Epithelial cell of proximal tubule (primary cell): Measurements from ENCODE around the gene NHS. TPM values are rescaled to one million over a fixed set of nuclear protein-coding genes. Genes with fewer than 3 reads are reported as not detected.

Experiments
- DNase-seq: peaks from one replicate; pipeline ENCODE4 v3.0.0-alpha.2; 2011; ENCODE audit warnings: low read depth
- H3K4me3 ChIP-seq: 2 replicates; pipeline ENCODE4 v1.5.1; 2011; ENCODE audit warnings: low read depth, mild to moderate bottlenecking, low read length
- total RNA-seq: library from RNA; depleted of rRNA; stranded (reverse); fragments of >200 nt; gene quantifications from 2 replicates; pipeline ENCODE4 v1.2.3, GENCODE V29; 2015
- TF ChIP-seq, protein P1 (sequence below): conservative IDR thresholded peaks from 2 replicates; pipeline ENCODE4 v1.5.1; 2012; ENCODE audit warnings: low read depth, mild to moderate bottlenecking, low read length

Gene NHS
- total RNA-seq, 1 donor from 2014 or later = 7.6 TPM

DNA sequence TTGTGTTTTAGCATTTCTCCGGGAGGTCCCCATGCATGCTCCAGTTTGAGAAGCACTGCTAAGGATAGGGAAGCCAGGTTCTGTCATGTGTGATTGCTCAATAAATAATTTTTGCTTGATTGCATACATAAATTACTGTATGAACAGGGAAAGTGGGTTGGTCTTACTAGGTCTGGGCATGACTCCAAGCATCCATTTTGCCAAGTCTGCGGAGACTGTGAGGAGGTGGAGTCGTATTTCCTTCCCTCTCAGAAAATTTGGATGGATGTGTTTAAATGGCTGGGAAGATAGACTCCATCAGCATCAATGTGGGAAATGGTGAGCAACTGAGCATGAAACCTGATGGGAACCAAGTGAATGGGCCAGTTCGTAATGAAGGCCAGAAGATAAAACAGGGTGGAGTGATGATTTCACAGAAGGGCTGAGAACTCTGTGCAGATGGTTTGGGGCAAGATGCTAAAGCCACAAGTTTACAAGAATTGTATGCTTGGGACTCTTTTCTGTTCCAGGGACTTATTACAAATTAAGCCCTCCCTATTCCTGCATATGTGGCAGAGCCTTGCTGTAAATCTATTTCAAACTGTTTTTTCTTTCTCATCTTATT lies 84.1 kb downstream of the NHS start:
- TF ChIP-seq, protein P1, sequence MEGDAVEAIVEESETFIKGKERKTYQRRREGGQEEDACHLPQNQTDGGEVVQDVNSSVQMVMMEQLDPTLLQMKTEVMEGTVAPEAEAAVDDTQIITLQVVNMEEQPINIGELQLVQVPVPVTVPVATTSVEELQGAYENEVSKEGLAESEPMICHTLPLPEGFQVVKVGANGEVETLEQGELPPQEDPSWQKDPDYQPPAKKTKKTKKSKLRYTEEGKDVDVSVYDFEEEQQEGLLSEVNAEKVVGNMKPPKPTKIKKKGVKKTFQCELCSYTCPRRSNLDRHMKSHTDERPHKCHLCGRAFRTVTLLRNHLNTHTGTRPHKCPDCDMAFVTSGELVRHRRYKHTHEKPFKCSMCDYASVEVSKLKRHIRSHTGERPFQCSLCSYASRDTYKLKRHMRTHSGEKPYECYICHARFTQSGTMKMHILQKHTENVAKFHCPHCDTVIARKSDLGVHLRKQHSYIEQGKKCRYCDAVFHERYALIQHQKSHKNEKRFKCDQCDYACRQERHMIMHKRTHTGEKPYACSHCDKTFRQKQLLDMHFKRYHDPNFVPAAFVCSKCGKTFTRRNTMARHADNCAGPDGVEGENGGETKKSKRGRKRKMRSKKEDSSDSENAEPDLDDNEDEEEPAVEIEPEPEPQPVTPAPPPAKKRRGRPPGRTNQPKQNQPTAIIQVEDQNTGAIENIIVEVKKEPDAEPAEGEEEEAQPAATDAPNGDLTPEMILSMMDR = no peak
- DNase-seq = no peak
- no peak overlapping the region for H3K4me3 ChIP-seq

DNA sequence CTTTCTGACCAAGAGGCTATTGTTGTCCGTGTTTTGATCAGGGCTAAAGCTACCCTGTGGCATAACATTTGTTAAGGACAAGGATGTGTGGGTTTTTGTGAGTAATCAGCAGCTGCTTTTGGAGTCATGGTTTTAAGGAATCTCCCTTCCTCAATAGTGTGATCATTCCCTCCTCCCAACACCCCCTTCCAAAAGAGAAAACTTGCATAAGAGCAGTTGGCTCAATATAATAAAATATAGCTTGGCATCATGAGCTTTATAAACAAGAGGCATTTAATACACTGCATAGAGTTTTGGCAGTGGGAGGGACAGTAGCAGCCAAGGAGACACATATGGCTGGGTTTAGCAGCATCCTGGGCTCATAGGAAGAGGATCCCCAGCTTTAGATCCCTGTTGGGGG lies 84.7 kb downstream of the NHS start:
- DNase-seq = peak; percentile 39
- TF ChIP-seq, protein P1 = no peak
- no peak overlapping the region for H3K4me3 ChIP-seq

DNA sequence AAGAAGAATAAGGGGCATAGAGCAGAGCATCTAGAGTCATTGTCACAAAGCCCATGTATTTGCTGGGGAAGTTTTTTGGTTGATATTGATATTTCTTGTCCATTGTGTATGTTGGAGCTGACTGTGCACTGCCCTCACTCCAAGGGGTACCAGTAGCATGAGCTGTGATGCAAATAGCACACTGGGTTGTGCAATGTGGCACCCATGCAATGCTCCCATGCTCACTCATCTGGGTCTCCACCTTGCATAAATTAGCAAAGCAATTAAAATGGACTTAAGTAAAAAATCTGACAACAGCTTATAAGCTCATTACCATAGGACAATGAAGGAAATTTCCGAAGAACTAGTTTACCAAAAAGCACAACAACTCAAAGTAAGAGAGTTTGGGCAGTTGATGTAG lies 87.9 kb downstream of the NHS start:
- no peak for DNase-seq

DNA sequence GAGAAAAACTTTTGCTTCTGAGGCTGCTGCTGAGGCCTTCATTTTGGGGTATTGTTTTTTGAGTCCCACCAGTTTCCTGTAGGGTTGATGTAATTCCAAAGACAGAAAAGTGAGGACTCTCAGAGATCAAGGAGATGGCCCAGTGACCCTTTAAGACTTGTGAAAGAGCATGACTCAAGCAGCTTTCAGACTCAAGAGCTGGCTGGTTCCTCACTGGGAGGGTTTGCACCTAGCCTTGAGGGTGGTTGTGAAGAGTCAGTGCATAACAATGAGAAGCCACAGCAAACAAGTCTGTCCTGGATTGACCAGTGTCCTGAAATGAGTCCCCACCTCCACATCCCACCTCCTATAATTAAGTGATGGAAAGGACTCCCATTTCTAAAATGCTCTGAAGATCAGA lies 89.2 kb downstream of the NHS start:
- H3K4me3 ChIP-seq = no peak overlapping the region
- TF ChIP-seq, protein P1 = no peak
- DNase-seq = peak; percentile 42

More for the DNA sequence above, 87.9 kb downstream of the NHS start:
- TF ChIP-seq, protein P1 = no peak
- no peak overlapping the region for H3K4me3 ChIP-seq

DNA sequence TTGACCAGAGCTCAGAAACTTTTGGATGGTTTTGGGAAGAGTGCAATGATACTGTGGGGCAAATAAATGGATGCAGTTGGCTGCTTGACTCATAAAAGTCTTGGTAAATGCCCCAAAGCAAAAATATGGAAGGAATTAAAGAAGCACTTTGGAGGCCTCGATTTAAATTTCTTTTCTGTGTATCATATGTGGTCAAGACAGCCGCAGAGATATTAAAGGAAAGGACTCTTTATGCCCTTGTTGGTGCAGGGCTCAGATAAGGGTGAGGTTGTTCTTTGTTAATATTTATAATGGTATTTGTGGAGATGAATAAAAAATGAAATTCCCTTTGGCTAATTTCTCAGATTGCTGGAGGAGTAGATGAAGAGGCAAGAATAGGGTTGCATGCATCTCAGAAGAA lies 90.2 kb downstream of the NHS start:
- TF ChIP-seq, protein P1 = no peak
- DNase-seq = no peak
- H3K4me3 ChIP-seq = no peak overlapping the region

DNA sequence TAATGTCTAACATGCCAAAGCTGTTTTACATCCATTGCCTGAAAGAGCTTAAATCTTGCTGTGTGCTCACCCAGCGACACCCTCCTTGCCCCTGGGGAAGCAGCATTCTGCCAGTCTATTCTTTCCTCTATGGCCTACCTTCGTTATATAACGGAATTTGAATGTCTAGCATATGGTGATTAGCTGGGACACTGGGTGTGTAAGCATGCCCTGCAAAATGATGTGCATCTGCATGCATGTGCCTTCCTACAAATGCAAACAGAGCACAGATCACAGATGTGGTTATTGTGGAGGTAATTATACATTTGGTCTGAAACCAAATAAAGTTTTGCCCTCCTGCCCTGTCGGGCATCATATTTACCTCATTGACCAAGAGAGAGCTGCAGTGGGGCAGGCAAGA lies 90.8 kb downstream of the NHS start:
- DNase-seq = no peak
- TF ChIP-seq, protein P1 = no peak
- no peak overlapping the region for H3K4me3 ChIP-seq

DNA sequence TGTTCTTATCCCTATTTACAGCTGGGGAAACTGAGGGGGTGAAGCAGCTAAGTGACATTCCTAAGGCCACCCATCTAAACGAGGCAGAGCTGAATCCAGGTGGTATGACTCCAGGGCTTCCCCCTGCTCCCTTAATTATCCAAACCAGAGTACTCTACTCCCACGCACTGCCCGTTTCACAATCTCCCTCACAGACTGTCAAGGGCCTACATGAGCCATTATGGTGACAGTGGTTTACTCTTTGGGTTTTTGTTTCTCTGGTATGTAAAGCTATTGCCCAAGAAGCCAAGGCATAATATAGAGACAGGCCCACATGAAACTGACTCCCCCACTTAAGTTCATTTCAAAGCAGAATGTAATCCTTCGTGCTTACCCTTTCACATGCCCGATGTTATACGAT lies 95.1 kb downstream of the NHS start:
- no peak for DNase-seq

More for the DNA sequence above, 95.1 kb downstream of the NHS start:
- H3K4me3 ChIP-seq = no peak overlapping the region
- TF ChIP-seq, protein P1 = no peak
